Activated T-helper 17 cell treated with anti-CD3 and anti-CD28 coated beads, Interleukin-2, amount 50 U/mL, for 72 hours (primary cell): ENCODE data around the gene MICAL3. TPM values are rescaled to one million over a fixed set of nuclear protein-coding genes. Genes with fewer than 3 reads are reported as not detected.

ENCODE experiments used
- ATAC-seq: fragments of 150-1000 bp; cut with Tn5 transposase; replicated peaks from 2 replicates; pipeline ENCODE4 v1.10.0; 2021; ENCODE audit warnings: mild to moderate bottlenecking, moderate library complexity
- H3K27ac Mint-ChIP-seq: one replicate; pipeline ENCODE4 v1.8.0; 2022; ENCODE audit warnings: mixed read lengths
- H3K27me3 Mint-ChIP-seq: one replicate; pipeline ENCODE4 v1.8.0; 2022; ENCODE audit warnings: mixed read lengths
- H3K36me3 Mint-ChIP-seq: one replicate; pipeline ENCODE4 v1.8.0; 2022; ENCODE audit warnings: low read depth, mild to moderate bottlenecking, mixed read lengths
- H3K4me1 Mint-ChIP-seq: one replicate; pipeline ENCODE4 v1.8.0; 2022; ENCODE audit warnings: mixed read lengths
- H3K4me3 Mint-ChIP-seq: one replicate; pipeline ENCODE4 v1.8.0; 2022; ENCODE audit warnings: mild to moderate bottlenecking, mixed read lengths
- H3K9me3 Mint-ChIP-seq: one replicate; pipeline ENCODE4 v1.8.0; 2022; ENCODE audit warnings: mixed read lengths
- total RNA-seq, 2 donors: library from RNA; stranded (reverse); gene quantifications; one replicate each; pipeline ENCODE4 v1.2.3, GENCODE V29; 2022

Gene MICAL3
- total RNA-seq, 2 donors from 2014 or later = 28.7 to 38.5 TPM

GRCh38 chr22:17970201-17970708 is 54.1 kb downstream of the MICAL3 start:
- no peaks in the 10 kb centered on the region for H3K36me3 Mint-ChIP-seq
- H3K9me3 Mint-ChIP-seq = no peaks in the 10 kb centered on the region
- no peak overlapping the region for H3K27ac Mint-ChIP-seq
- no peak for ATAC-seq
- no peaks in the 10 kb centered on the region for H3K27me3 Mint-ChIP-seq
- H3K4me3 Mint-ChIP-seq = no peak overlapping the region
- H3K4me1 Mint-ChIP-seq = peaks cover 19% of the 10 kb centered on the region

- Mint-ChIP-seq H3K27me3 (no peaks in the 10 kb centered on the region), H3K4me1 (peaks cover 19% of the 10 kb centered on the region), H3K4me3 (no peak overlapping the region), H3K9me3 (no peaks in the 10 kb centered on the region), H3K27ac (no peak overlapping the region), H3K36me3 (no peaks in the 10 kb centered on the region)
- no peak for ATAC-seq
Measured at GRCh38 chr22:17969701-17970113, 54.7 kb downstream of the MICAL3 start.

GRCh38 chr22:17968126-17968525 is 56.2 kb downstream of the MICAL3 start:
- ATAC-seq = no peak
- no peaks in the 10 kb centered on the region for H3K9me3 Mint-ChIP-seq
- H3K4me1 Mint-ChIP-seq = peaks cover 19% of the 10 kb centered on the region
- no peak overlapping the region for H3K4me3 Mint-ChIP-seq
- H3K27ac Mint-ChIP-seq = no peak overlapping the region
- no peaks in the 10 kb centered on the region for H3K27me3 Mint-ChIP-seq
- H3K36me3 Mint-ChIP-seq = no peaks in the 10 kb centered on the region

- no peaks in the 10 kb centered on the region for H3K27me3 Mint-ChIP-seq
- H3K4me3 Mint-ChIP-seq = no peak overlapping the region
- H3K9me3 Mint-ChIP-seq = no peaks in the 10 kb centered on the region
- ATAC-seq = no peak
- H3K4me1 Mint-ChIP-seq = peaks cover 15% of the 10 kb centered on the region
- H3K27ac Mint-ChIP-seq = peak overlapping the region; percentile 25
- H3K36me3 Mint-ChIP-seq = no peaks in the 10 kb centered on the region
Measured at GRCh38 chr22:17966403-17966717, 58.0 kb downstream of the MICAL3 start.

- Mint-ChIP-seq H3K36me3 (no peaks in the 10 kb centered on the region), H3K27me3 (no peaks in the 10 kb centered on the region), H3K9me3 (no peaks in the 10 kb centered on the region), H3K4me1 (peaks cover 14% of the 10 kb centered on the region), H3K27ac (peak overlapping the region; percentile 25), H3K4me3 (no peak overlapping the region)
- ATAC-seq = no peak
Measured at GRCh38 chr22:17965538-17966402, 58.6 kb downstream of the MICAL3 start.

- Mint-ChIP-seq H3K27me3 (no peaks in the 10 kb centered on the region), H3K4me1 (peaks cover 19% of the 10 kb centered on the region), H3K4me3 (no peak overlapping the region), H3K36me3 (no peaks in the 10 kb centered on the region), H3K27ac (no peak overlapping the region), H3K9me3 (no peaks in the 10 kb centered on the region)
- no peak for ATAC-seq
Measured at GRCh38 chr22:17964643-17965042, 59.7 kb downstream of the MICAL3 start.

- H3K9me3 Mint-ChIP-seq = no peaks in the 10 kb centered on the region
- peaks cover 19% of the 10 kb centered on the region for H3K4me1 Mint-ChIP-seq
- H3K36me3 Mint-ChIP-seq = no peaks in the 10 kb centered on the region
- no peak overlapping the region for H3K27ac Mint-ChIP-seq
- ATAC-seq = no peak
- no peaks in the 10 kb centered on the region for H3K27me3 Mint-ChIP-seq
- H3K4me3 Mint-ChIP-seq = no peak overlapping the region
Measured at GRCh38 chr22:17964156-17964555, 60.2 kb downstream of the MICAL3 start.

GRCh38 chr22:17963015-17963414 is 61.3 kb downstream of the MICAL3 start:
- Mint-ChIP-seq H3K27me3 (no peaks in the 10 kb centered on the region), H3K4me3 (no peak overlapping the region)

GRCh38 chr22:17962168-17962567 is 62.2 kb downstream of the MICAL3 start:
- no peak for ATAC-seq
- no peaks in the 10 kb centered on the region for H3K36me3 Mint-ChIP-seq
- H3K27me3 Mint-ChIP-seq = no peaks in the 10 kb centered on the region
- no peaks in the 10 kb centered on the region for H3K9me3 Mint-ChIP-seq
- no peak overlapping the region for H3K27ac Mint-ChIP-seq
- no peak overlapping the region for H3K4me3 Mint-ChIP-seq
- peaks cover 19% of the 10 kb centered on the region for H3K4me1 Mint-ChIP-seq

More at GRCh38 chr22:17963015-17963414, 61.3 kb downstream of the MICAL3 start:
- ATAC-seq = no peak
- no peaks in the 10 kb centered on the region for H3K9me3 Mint-ChIP-seq
- peaks cover 19% of the 10 kb centered on the region for H3K4me1 Mint-ChIP-seq
- no peak overlapping the region for H3K27ac Mint-ChIP-seq
- no peaks in the 10 kb centered on the region for H3K36me3 Mint-ChIP-seq

- Mint-ChIP-seq H3K36me3 (no peaks in the 10 kb centered on the region), H3K4me3 (no peak overlapping the region), H3K9me3 (no peaks in the 10 kb centered on the region), H3K4me1 (peaks cover 13% of the 10 kb centered on the region), H3K27me3 (no peaks in the 10 kb centered on the region), H3K27ac (no peak overlapping the region)
- ATAC-seq = no peak
Measured at GRCh38 chr22:17961446-17961729, 63.0 kb downstream of the MICAL3 start.

- Mint-ChIP-seq H3K4me1 (peaks cover 8% of the 10 kb centered on the region), H3K27ac (peak overlapping the region; percentile 61)
- ATAC-seq = no peak
Measured at GRCh38 chr22:17960695-17961445, 63.5 kb downstream of the MICAL3 start.

GRCh38 chr22:17960011-17960410 is 64.3 kb downstream of the MICAL3 start:
- Mint-ChIP-seq H3K4me1 (peaks cover 5% of the 10 kb centered on the region), H3K4me3 (no peak overlapping the region), H3K27ac (peak overlapping the region; percentile 61), H3K9me3 (no peaks in the 10 kb centered on the region), H3K36me3 (no peaks in the 10 kb centered on the region), H3K27me3 (no peaks in the 10 kb centered on the region)
- ATAC-seq = no peak

More at GRCh38 chr22:17960695-17961445, 63.5 kb downstream of the MICAL3 start:
- H3K27me3 Mint-ChIP-seq = no peaks in the 10 kb centered on the region
- H3K36me3 Mint-ChIP-seq = no peaks in the 10 kb centered on the region
- no peaks in the 10 kb centered on the region for H3K9me3 Mint-ChIP-seq
- H3K4me3 Mint-ChIP-seq = no peak overlapping the region

GRCh38 chr22:17958166-17958565 is 66.2 kb downstream of the MICAL3 start:
- H3K27me3 Mint-ChIP-seq = no peaks in the 10 kb centered on the region
- no peaks in the 10 kb centered on the region for H3K9me3 Mint-ChIP-seq
- ATAC-seq = no peak
- no peaks in the 10 kb centered on the region for H3K36me3 Mint-ChIP-seq
- H3K27ac Mint-ChIP-seq = no peak overlapping the region
- peaks cover 10% of the 10 kb centered on the region for H3K4me1 Mint-ChIP-seq
- H3K4me3 Mint-ChIP-seq = no peak overlapping the region

- H3K27ac Mint-ChIP-seq = no peak overlapping the region
Measured at GRCh38 chr22:17957693-17958092, 66.7 kb downstream of the MICAL3 start.

GRCh38 chr22:17957204-17957603 is 67.2 kb downstream of the MICAL3 start:
- peaks cover 10% of the 10 kb centered on the region for H3K4me1 Mint-ChIP-seq

More at GRCh38 chr22:17957693-17958092, 66.7 kb downstream of the MICAL3 start:
- no peaks in the 10 kb centered on the region for H3K27me3 Mint-ChIP-seq
- H3K4me1 Mint-ChIP-seq = peaks cover 10% of the 10 kb centered on the region
- H3K9me3 Mint-ChIP-seq = no peaks in the 10 kb centered on the region
- H3K4me3 Mint-ChIP-seq = no peak overlapping the region
- no peaks in the 10 kb centered on the region for H3K36me3 Mint-ChIP-seq
- no peak for ATAC-seq

More at GRCh38 chr22:17957204-17957603, 67.2 kb downstream of the MICAL3 start:
- Mint-ChIP-seq H3K27me3 (no peaks in the 10 kb centered on the region), H3K9me3 (no peaks in the 10 kb centered on the region), H3K36me3 (no peaks in the 10 kb centered on the region), H3K27ac (no peak overlapping the region), H3K4me3 (no peak overlapping the region)
- no peak for ATAC-seq
